Caco-2 (cell line): ENCODE results near the gene IL36B. TPM values are rescaled to one million over a fixed set of nuclear protein-coding genes. Genes with fewer than 3 reads are reported as not detected.

Experiments
- BruUV-seq: library from RNA; stranded (reverse); fragments of 400-500 nt; replicated peaks from 2 replicates; lab custom pipeline; 2021; lab: Mats Ljungman, UMichigan
- CTCF ChIA-PET: fragments of 300-600 bp; sonication (Branson Sonifier 250); formaldehyde crosslinking; loops from one replicate; lab custom pipeline; 2022; ENCODE audit warnings: antibody characterized with exemption; lab: Charles Lee
- POLR2A ChIA-PET: fragments of 300-600 bp; sonication (Branson Sonifier 250); formaldehyde crosslinking; loops from one replicate; lab custom pipeline; 2022; ENCODE audit warnings: antibody characterized with exemption; lab: Charles Lee
- DNase-seq, 2 experiments: peaks; one replicate each; pipeline versions ENCODE4 v3.0.0 to v3.0.0-alpha.2; 2020 to 2022
- H3K27me3 ChIP-seq: replicated peaks from 2 replicates; pipeline ENCODE4 v1.6.0; 2011; ENCODE audit warnings: low read length; ENCODE audit not compliant: control insufficient read depth, insufficient read depth
- H3K36me3 ChIP-seq: 2 replicates; pipeline ENCODE4 v1.5.1; 2011; ENCODE audit warnings: low read length; ENCODE audit not compliant: control insufficient read depth, insufficient read depth
- H3K4me1 ChIP-seq: fragments of 250-450 bp; sonication (Bioruptor Pico); 2 replicates; pipeline ENCODE4 v1.5.1; 2020; ENCODE audit warnings: mild to moderate bottlenecking
- H3K4me3 ChIP-seq: 2 replicates; pipeline ENCODE4 v1.5.1; 2011; ENCODE audit warnings: low read depth, mild to moderate bottlenecking, control low read depth, low read length
- H3K9me3 ChIP-seq: fragments of 250-450 bp; sonication (Bioruptor Pico); 2 replicates; pipeline ENCODE4 v1.5.1; 2020; ENCODE audit warnings: mild to moderate bottlenecking, moderate library complexity
- H3K27ac Mint-ChIP-seq: one replicate; pipeline ENCODE4 v1.8.0; 2022; ENCODE audit warnings: mixed read lengths; ENCODE audit not compliant: unreplicated experiment
- H3K27me3 Mint-ChIP-seq: one replicate; pipeline ENCODE4 v1.8.0; 2022; ENCODE audit warnings: mixed read lengths; ENCODE audit not compliant: insufficient read depth, unreplicated experiment
- H3K36me3 Mint-ChIP-seq: one replicate; pipeline ENCODE4 v1.8.0; 2022; ENCODE audit warnings: mild to moderate bottlenecking, mixed read lengths; ENCODE audit not compliant: insufficient read depth, unreplicated experiment
- H3K4me1 Mint-ChIP-seq: one replicate; pipeline ENCODE4 v1.8.0; 2022; ENCODE audit warnings: low read depth, mixed read lengths; ENCODE audit not compliant: unreplicated experiment
- H3K4me3 Mint-ChIP-seq: one replicate; pipeline ENCODE4 v1.8.0; 2022; ENCODE audit warnings: mild to moderate bottlenecking, moderate library complexity, mixed read lengths; ENCODE audit not compliant: unreplicated experiment
- H3K9me3 Mint-ChIP-seq: one replicate; pipeline ENCODE4 v1.8.0; 2022; ENCODE audit warnings: mixed read lengths; ENCODE audit not compliant: unreplicated experiment
- CTCF ChIP-seq, 2 experiments: fragments of 200-600 bp in 1 of 2; IDR thresholded peaks; 1 replicate in 1 of 2; 2 replicates in 1 of 2; pipeline versions ENCODE4 v1.5.1 to v1.8.0; 2011 to 2022; ENCODE audit warnings: antibody characterized with exemption in 1 of 2, control low read depth in 1 of 2, inconsistent platforms in 1 of 2, low read depth in 1 of 2, low read length in 1 of 2, mild to moderate bottlenecking in 1 of 2, moderate library complexity in 1 of 2; ENCODE audit not compliant: insufficient read depth in 1 of 2, severe bottlenecking in 1 of 2, unreplicated experiment in 1 of 2
- intact Hi-C: fragments of 100-400 bp; cut with micrococcal nuclease; formaldehyde crosslinking; loops from one replicate; pipeline ENCODE4 v1.10.0; 2022; ENCODE audit not compliant: unreplicated experiment
- total RNA-seq: library from RNA; stranded (reverse); gene quantifications from 2 replicates; pipeline ENCODE4 v1.2.3, GENCODE V29; 2022

Gene IL36B
- total RNA-seq, 1 experiment from 2014 or later, result not detected

- no TSS peak for BruUV-seq
- peaks cover 21% of the 10 kb centered on the region for H3K4me1 Mint-ChIP-seq
- H3K9me3 Mint-ChIP-seq, result peaks cover 16% of the 10 kb centered on the region
- ChIA-PET CTCF (interaction anchor here (0.6 kb wide), 1 partner anchor 168 kb away, joined by 4 read pairs; no protein-coding TSS in a partner anchor), POLR2A (no interaction called here)
- no peaks in the 10 kb centered on the region for H3K27me3 Mint-ChIP-seq
- no peak within 1 kb of the TSS for H3K27ac Mint-ChIP-seq
- Histone ChIP-seq H3K9me3 (peaks cover 10% of the 10 kb centered on the region), H3K27me3 (no peaks in the 10 kb centered on the region), H3K4me1 (peaks cover 29% of the 10 kb centered on the region), H3K4me3 (no peak within 1 kb of the TSS), H3K36me3 (no peaks in the 10 kb centered on the region)
- H3K36me3 Mint-ChIP-seq, result no peaks in the 10 kb centered on the region
- no peak for TF ChIP-seq CTCF (IDR thresholded peaks at IDR 0.05; ENCODE audit: insufficient read depth in 1 of 2, low read depth in 1 of 2, low read length in 1 of 2, severe bottlenecking in 1 of 2, unreplicated experiment in 1 of 2)
- peak within 1 kb of the TSS; percentile 54 for H3K4me3 Mint-ChIP-seq
- DNase-seq, result no peak
- intact Hi-C loops, result no loop called here
Measured at GRCh38 chr2:113067681-113068080, 15.0 kb upstream of the IL36B start, which contains the start of gene IL1F10. Gene IL1F10 (plus strand): TSS chr2:113067970. CDS start chr2:113072739, 4,769 bp downstream.

GRCh38 chr2:113064898-113065297, 12.2 kb upstream of the IL36B start:
- intact Hi-C loops, result no loop called here
- Histone ChIP-seq H3K27me3 (no peaks in the 10 kb centered on the region), H3K9me3 (peaks cover 10% of the 10 kb centered on the region), H3K4me1 (peaks cover 23% of the 10 kb centered on the region), H3K36me3 (no peaks in the 10 kb centered on the region), H3K4me3 (no peak overlapping the region)
- Mint-ChIP-seq H3K9me3 (peaks cover 16% of the 10 kb centered on the region), H3K4me1 (peaks cover 18% of the 10 kb centered on the region), H3K27ac (no peak overlapping the region), H3K4me3 (no peak overlapping the region), H3K27me3 (no peaks in the 10 kb centered on the region), H3K36me3 (no peaks in the 10 kb centered on the region)
- DNase-seq, result no peak
- ChIA-PET POLR2A (no interaction called here), CTCF (no interaction called here)
- BruUV-seq, result no TSS peak
- no peak for TF ChIP-seq CTCF (IDR thresholded peaks at IDR 0.05; ENCODE audit: insufficient read depth in 1 of 2, low read depth in 1 of 2, low read length in 1 of 2, severe bottlenecking in 1 of 2, unreplicated experiment in 1 of 2)

- DNase-seq, result no peak
- TF ChIP-seq CTCF (IDR thresholded peaks at IDR 0.05; ENCODE audit: insufficient read depth in 1 of 2, low read depth in 1 of 2, low read length in 1 of 2, severe bottlenecking in 1 of 2, unreplicated experiment in 1 of 2), result no peak
- intact Hi-C loops, result no loop called here
- BruUV-seq, result no TSS peak
- Histone ChIP-seq H3K9me3 (peaks cover 10% of the 10 kb centered on the region), H3K4me1 (peaks cover 16% of the 10 kb centered on the region), H3K27me3 (no peaks in the 10 kb centered on the region), H3K4me3 (no peak overlapping the region), H3K36me3 (no peaks in the 10 kb centered on the region)
- peaks cover 16% of the 10 kb centered on the region for H3K9me3 Mint-ChIP-seq
- no peak overlapping the region for H3K27ac Mint-ChIP-seq
- H3K36me3 Mint-ChIP-seq, result no peaks in the 10 kb centered on the region
- CTCF ChIA-PET, result no interaction called here
- H3K4me1 Mint-ChIP-seq, result peaks cover 12% of the 10 kb centered on the region
- POLR2A ChIA-PET, result no interaction called here
- no peak overlapping the region for H3K4me3 Mint-ChIP-seq
- no peaks in the 10 kb centered on the region for H3K27me3 Mint-ChIP-seq
Measured at GRCh38 chr2:113064281-113064680, 11.6 kb upstream of the IL36B start.
